ENCODE data around the gene PMAIP1.
A peak's percentile ranks its signal among the peaks of the same experiment; 100 is the strongest.

PMAIP1 gene

GRCh38 chr18:59941331-59941730 lies 41.5 kb downstream of the PMAIP1 start:
- no peak for DNase-seq (ENCODE audit: low read depth, low spot score)

GRCh38 chr18:59942601-59943000 lies 42.8 kb downstream of the PMAIP1 start:
- no peak for DNase-seq (ENCODE audit: low read depth, low spot score)
- no peak overlapping the region for H3K4me3 ChIP-seq (ENCODE audit: low read length)

More at GRCh38 chr18:59941331-59941730, 41.5 kb downstream of the PMAIP1 start:
- H3K4me3 ChIP-seq (ENCODE audit: low read length): no peak overlapping the region

- H3K4me3 ChIP-seq (ENCODE audit: low read length): no peak overlapping the region
- DNase-seq (ENCODE audit: low read depth, low spot score): no peak
Observed at GRCh38 chr18:59945544-59945943, 45.7 kb downstream of the PMAIP1 start.

- DNase-seq (ENCODE audit: low read depth, low spot score): peak; percentile 5
- no peak overlapping the region for H3K4me3 ChIP-seq (ENCODE audit: low read length)
Observed at GRCh38 chr18:59950215-59950944, 50.6 kb downstream of the PMAIP1 start.

- no peak for DNase-seq (ENCODE audit: low read depth, low spot score)
Observed at GRCh38 chr18:59951591-59951990, 51.8 kb downstream of the PMAIP1 start.

GRCh38 chr18:59952283-59953007 lies 52.6 kb downstream of the PMAIP1 start:
- H3K4me3 ChIP-seq (ENCODE audit: low read length): no peak overlapping the region
- no peak for DNase-seq (ENCODE audit: low read depth, low spot score)

More at GRCh38 chr18:59951591-59951990, 51.8 kb downstream of the PMAIP1 start:
- no peak overlapping the region for H3K4me3 ChIP-seq (ENCODE audit: low read length)

All from Jurkat, Clone E6-1 (cell line).